NCI-H446 (cell line): ENCODE measurements around the gene BRME1.

ENCODE experiments used
- DNase-seq, 2 experiments: peaks; one replicate each; lab custom pipeline; 2025; lab: John Stamatoyannopoulos, UW

The BRME1 gene

GRCh38 chr19:13887018-13887436 lies 18.9 kb downstream of the BRME1 start:
- no peak for DNase-seq

GRCh38 chr19:13885826-13886365 lies 20.0 kb downstream of the BRME1 start:
- no peak for DNase-seq

GRCh38 chr19:13884726-13885591 lies 21.0 kb downstream of the BRME1 start:
- no peak for DNase-seq

- DNase-seq = no peak
These were observed 22.3 kb downstream of the BRME1 start for GRCh38 chr19:13883516-13884064.

GRCh38 chr19:13882836-13883235 lies 23.1 kb downstream of the BRME1 start:
- DNase-seq = no peak

GRCh38 chr19:13882419-13882795 lies 23.5 kb downstream of the BRME1 start:
- no peak for DNase-seq

- DNase-seq = no peak
These were observed 24.1 kb downstream of the BRME1 start for GRCh38 chr19:13881692-13882418.

GRCh38 chr19:13881251-13881691 lies 24.6 kb downstream of the BRME1 start:
- no peak for DNase-seq

GRCh38 chr19:13880059-13881043 lies 25.6 kb downstream of the BRME1 start:
- peak; percentile 91 to 96 for DNase-seq

GRCh38 chr19:13877303-13877702 lies 28.6 kb downstream of the BRME1 start:
- DNase-seq = no peak

- no peak for DNase-seq
These were observed 29.1 kb downstream of the BRME1 start, which contains the start of gene NANOS3 for GRCh38 chr19:13876834-13877233. Gene NANOS3, plus strand, starts transcription at chr19:13877134. Its CDS starts 115 bp downstream, at chr19:13877249.

- no peak for DNase-seq
These were observed 30.1 kb downstream of the BRME1 start for GRCh38 chr19:13875824-13876223.

- DNase-seq = no peak
These were observed 31.9 kb downstream of the BRME1 start for GRCh38 chr19:13873834-13874515.

GRCh38 chr19:13872695-13873389 lies 33.1 kb downstream of the BRME1 start:
- DNase-seq = no peak

- DNase-seq = no peak
These were observed 33.6 kb downstream of the BRME1 start for GRCh38 chr19:13872339-13872694.

GRCh38 chr19:13870873-13871272 lies 35.0 kb downstream of the BRME1 start:
- DNase-seq = no peak

GRCh38 chr19:13869281-13869680 lies 36.6 kb downstream of the BRME1 start:
- no peak for DNase-seq

GRCh38 chr19:13868663-13869062 lies 37.3 kb downstream of the BRME1 start:
- no peak for DNase-seq

- no peak for DNase-seq
These were observed 39.4 kb downstream of the BRME1 start for GRCh38 chr19:13866463-13867046.
